MM.1S (cell line): ENCODE results near the gene TOX2.

Source experiments
- DNase-seq: peaks from one replicate; pipeline ENCODE4 v3.0.0-alpha.2; 2015
- H2AFZ ChIP-seq: fragments of 300-600 bp; sonication (generic); 2 replicates; pipeline ENCODE4 v1.6.0; 2016; ENCODE audit warnings: antibody characterized with exemption, low read length
- H3F3A ChIP-seq: fragments of 300-600 bp; sonication (generic); 2 replicates; pipeline ENCODE4 v1.6.1; 2016; ENCODE audit warnings: mild to moderate bottlenecking, antibody characterized with exemption, low read length, moderate library complexity, mixed read lengths; ENCODE audit not compliant: insufficient read depth
- H3K27ac ChIP-seq: fragments of 300-600 bp; sonication (generic); 2 replicates; pipeline ENCODE4 v1.5.1; 2016; ENCODE audit warnings: mild to moderate bottlenecking, low read length
- H3K27me3 ChIP-seq: fragments of 300-600 bp; sonication (generic); replicated peaks from 2 replicates; pipeline ENCODE4 v1.6.0; 2016; ENCODE audit warnings: low read length; ENCODE audit not compliant: insufficient read depth
- H3K36me3 ChIP-seq: fragments of 300-600 bp; sonication (generic); replicated peaks from 2 replicates; pipeline ENCODE4 v1.6.1; 2016; ENCODE audit warnings: mild to moderate bottlenecking, low read length, mixed read lengths; ENCODE audit not compliant: insufficient read depth
- H3K4me1 ChIP-seq: fragments of 300-600 bp; sonication (generic); 2 replicates; pipeline ENCODE4 v1.6.1; 2016; ENCODE audit warnings: low read length, mixed read lengths
- H3K4me2 ChIP-seq: fragments of 300-600 bp; sonication (generic); 2 replicates; pipeline ENCODE4 v1.6.0; 2016; ENCODE audit warnings: low read depth, low read length
- H3K4me3 ChIP-seq: fragments of 300-600 bp; sonication (generic); 2 replicates; pipeline ENCODE4 v1.5.1; 2016; ENCODE audit warnings: low read length, mixed read lengths
- H3K79me2 ChIP-seq: fragments of 300-600 bp; sonication (generic); 2 replicates; pipeline ENCODE4 v1.6.1; 2016; ENCODE audit warnings: mixed run types, low read length, mixed read lengths
- H3K9ac ChIP-seq: fragments of 300-600 bp; sonication (generic); 2 replicates; pipeline ENCODE4 v1.6.1; 2016; ENCODE audit warnings: low read length, mixed read lengths
- H3K9me2 ChIP-seq: fragments of 300-600 bp; sonication (generic); replicated peaks from 2 replicates; pipeline ENCODE4 v1.6.1; 2016; ENCODE audit warnings: mild to moderate bottlenecking, low read length, mixed read lengths; ENCODE audit not compliant: insufficient read depth
- H3K9me3 ChIP-seq: fragments of 300-600 bp; sonication (generic); replicated peaks from 2 replicates; pipeline ENCODE4 v1.6.1; 2016; ENCODE audit warnings: mild to moderate bottlenecking, low read length, mixed read lengths; ENCODE audit not compliant: insufficient read depth
- H4K20me1 ChIP-seq: fragments of 300-600 bp; sonication (generic); 2 replicates; pipeline ENCODE4 v1.6.1; 2016; ENCODE audit warnings: mild to moderate bottlenecking, low read length, moderate library complexity, mixed read lengths; ENCODE audit not compliant: insufficient read depth
- CTCF ChIP-seq: fragments of 300-600 bp; sonication (generic); IDR thresholded peaks from 2 replicates; pipeline ENCODE4 v1.5.1; 2016; ENCODE audit warnings: antibody characterized with exemption, low read length, mixed read lengths
- EZH2 ChIP-seq: fragments of 300-600 bp; sonication (generic); optimal IDR thresholded peaks from 2 replicates; pipeline ENCODE3; 2017; ENCODE audit warnings: low read depth, mild to moderate bottlenecking, antibody characterized with exemption, low read length, mixed read lengths
- EZH2phosphoT487 ChIP-seq: fragments of 300-600 bp; sonication (generic); IDR thresholded peaks from 2 replicates; pipeline ENCODE4 v1.6.1; 2018; ENCODE audit warnings: antibody characterized with exemption, low read length

The TOX2 gene

GRCh38 chr20:44006126-44006525 lies 91.5 kb downstream of the TOX2 start:
- Histone ChIP-seq H3K4me2 (no peak overlapping the region), H3K4me1 (peaks cover 22% of the 10 kb centered on the region), H4K20me1 (no peaks in the 10 kb centered on the region), H3K4me3 (no peak overlapping the region), H3F3A (peaks cover 16% of the 10 kb centered on the region), H3K9me3 (no peaks in the 10 kb centered on the region), H3K9ac (no peak overlapping the region), H3K79me2 (peaks cover 30% of the 10 kb centered on the region), H3K36me3 (no peaks in the 10 kb centered on the region), H2AFZ (no peak overlapping the region), H3K9me2 (no peaks in the 10 kb centered on the region), H3K27me3 (no peaks in the 10 kb centered on the region), H3K27ac (no peak overlapping the region)
- no peak for TF ChIP-seq EZH2
- TF ChIP-seq CTCF, result no peak
- TF ChIP-seq EZH2phosphoT487, result no peak
- DNase-seq, result no peak

- H4K20me1 ChIP-seq, result no peaks in the 10 kb centered on the region
- no peak overlapping the region for H3K4me2 ChIP-seq
- DNase-seq, result no peak
- H3K36me3 ChIP-seq, result no peaks in the 10 kb centered on the region
- H3K9me3 ChIP-seq, result no peaks in the 10 kb centered on the region
- TF ChIP-seq CTCF (no peak), EZH2phosphoT487 (no peak), EZH2 (no peak)
- no peak overlapping the region for H3K9ac ChIP-seq
- peaks cover 19% of the 10 kb centered on the region for H3K4me1 ChIP-seq
- H3K9me2 ChIP-seq, result no peaks in the 10 kb centered on the region
- no peak overlapping the region for H3K4me3 ChIP-seq
- H2AFZ ChIP-seq, result no peak overlapping the region
- H3K27me3 ChIP-seq, result no peaks in the 10 kb centered on the region
- peaks cover 11% of the 10 kb centered on the region for H3F3A ChIP-seq
- peaks cover 35% of the 10 kb centered on the region for H3K79me2 ChIP-seq
- H3K27ac ChIP-seq, result no peak overlapping the region
These were observed 91.9 kb downstream of the TOX2 start for GRCh38 chr20:44006578-44006977.

- H3K9me3 ChIP-seq, result no peaks in the 10 kb centered on the region
- no peak for TF ChIP-seq EZH2
- TF ChIP-seq EZH2phosphoT487, result no peak
- TF ChIP-seq CTCF, result no peak
- no peaks in the 10 kb centered on the region for H3K4me1 ChIP-seq
- H2AFZ ChIP-seq, result no peak overlapping the region
- H3K4me3 ChIP-seq, result no peak overlapping the region
- no peak for DNase-seq
- H3K36me3 ChIP-seq, result no peaks in the 10 kb centered on the region
- no peak overlapping the region for H3K27ac ChIP-seq
- H3K27me3 ChIP-seq, result no peaks in the 10 kb centered on the region
- no peak overlapping the region for H3K4me2 ChIP-seq
- H3K9ac ChIP-seq, result no peak overlapping the region
- no peaks in the 10 kb centered on the region for H3F3A ChIP-seq
- H3K79me2 ChIP-seq, result peaks cover 32% of the 10 kb centered on the region
- no peaks in the 10 kb centered on the region for H3K9me2 ChIP-seq
- H4K20me1 ChIP-seq, result no peaks in the 10 kb centered on the region
These were observed 94.4 kb downstream of the TOX2 start for GRCh38 chr20:44008806-44009678.
